Medulla oblongata (tissue), 1 donor: ENCODE data around the gene IFNA6.
"Not testable (repeated sequence)": the region's sequence is repeated elsewhere in the genome, so short reads cannot be mapped to it uniquely, and the experiment has no call there.

Experiments
- DNase-seq: peaks from one replicate; pipeline ENCODE4 v3.0.0-alpha.2; 2015; ENCODE audit errors: extremely low spot score

IFNA6 gene

DNA sequence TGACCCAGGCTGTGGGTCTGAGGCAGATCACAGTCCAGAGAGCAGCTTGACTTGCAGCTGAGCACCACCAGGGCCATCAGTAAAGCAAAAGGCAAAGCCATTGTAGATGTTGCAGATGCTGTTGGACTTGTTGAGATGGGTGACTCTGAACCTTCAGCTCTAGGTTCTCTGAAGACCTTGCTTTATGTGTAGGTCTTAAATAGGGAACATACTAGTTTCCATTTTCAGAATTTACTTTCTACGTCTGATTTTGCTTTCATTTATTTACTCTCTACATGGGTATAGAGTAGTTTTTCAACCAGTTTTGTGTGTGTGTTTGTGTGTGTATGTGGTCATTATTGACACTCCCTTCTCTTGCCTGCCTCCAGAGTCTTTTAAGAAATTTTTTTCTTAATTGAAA lies at the start of gene IFNA6:
Gene IFNA6 (minus strand): TSS at position 101 of the 400 bp plus-strand sequence. CDS start 0 bp downstream, at position 101.
- DNase-seq: no peak

DNA sequence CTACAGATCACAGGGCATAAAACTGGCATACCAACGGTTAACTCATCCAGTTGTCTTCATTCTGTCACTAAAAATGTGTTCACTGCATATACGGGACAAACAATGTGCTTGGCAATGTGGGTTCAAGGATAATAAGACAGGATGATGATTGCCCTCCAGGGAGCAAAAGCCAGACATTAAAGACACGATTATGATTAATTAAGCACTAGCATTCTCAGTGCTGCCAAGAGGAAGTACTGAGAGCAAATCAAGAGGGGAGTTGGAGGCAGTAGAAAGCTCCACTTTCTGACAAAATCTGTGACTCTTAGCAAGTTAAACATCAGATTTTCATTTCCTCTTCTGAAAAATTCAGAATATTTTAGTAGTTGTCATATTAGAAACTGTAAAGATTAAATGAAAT lies 49.3 kb upstream of the IFNA6 start:
- no peak for DNase-seq

DNA sequence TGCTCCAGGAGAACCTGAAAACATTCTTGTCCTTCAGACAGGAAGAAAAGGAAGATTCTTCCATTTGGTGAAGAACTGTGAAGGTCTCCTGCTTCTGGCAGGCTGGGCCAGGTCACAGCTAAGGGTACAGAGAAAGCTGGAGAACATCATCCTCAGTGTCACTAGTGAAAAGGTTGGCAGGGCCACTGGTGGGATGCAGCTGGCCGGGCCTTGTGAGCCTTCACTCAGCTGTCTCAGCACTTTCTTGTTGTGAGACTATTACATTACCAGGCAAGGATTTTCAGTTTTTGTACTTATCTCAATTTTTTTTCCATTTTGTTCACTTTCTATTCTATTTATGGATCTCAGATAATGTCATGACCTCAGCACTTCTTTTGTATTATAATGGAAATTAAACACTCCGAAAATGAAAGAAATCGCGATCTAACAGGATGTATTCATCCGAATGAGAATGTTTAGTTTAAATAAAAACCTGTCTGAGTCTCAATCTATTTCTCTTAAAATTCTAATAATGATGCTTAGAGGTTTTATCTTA lies 48.3 kb upstream of the IFNA6 start:
- no peak for DNase-seq

DNA sequence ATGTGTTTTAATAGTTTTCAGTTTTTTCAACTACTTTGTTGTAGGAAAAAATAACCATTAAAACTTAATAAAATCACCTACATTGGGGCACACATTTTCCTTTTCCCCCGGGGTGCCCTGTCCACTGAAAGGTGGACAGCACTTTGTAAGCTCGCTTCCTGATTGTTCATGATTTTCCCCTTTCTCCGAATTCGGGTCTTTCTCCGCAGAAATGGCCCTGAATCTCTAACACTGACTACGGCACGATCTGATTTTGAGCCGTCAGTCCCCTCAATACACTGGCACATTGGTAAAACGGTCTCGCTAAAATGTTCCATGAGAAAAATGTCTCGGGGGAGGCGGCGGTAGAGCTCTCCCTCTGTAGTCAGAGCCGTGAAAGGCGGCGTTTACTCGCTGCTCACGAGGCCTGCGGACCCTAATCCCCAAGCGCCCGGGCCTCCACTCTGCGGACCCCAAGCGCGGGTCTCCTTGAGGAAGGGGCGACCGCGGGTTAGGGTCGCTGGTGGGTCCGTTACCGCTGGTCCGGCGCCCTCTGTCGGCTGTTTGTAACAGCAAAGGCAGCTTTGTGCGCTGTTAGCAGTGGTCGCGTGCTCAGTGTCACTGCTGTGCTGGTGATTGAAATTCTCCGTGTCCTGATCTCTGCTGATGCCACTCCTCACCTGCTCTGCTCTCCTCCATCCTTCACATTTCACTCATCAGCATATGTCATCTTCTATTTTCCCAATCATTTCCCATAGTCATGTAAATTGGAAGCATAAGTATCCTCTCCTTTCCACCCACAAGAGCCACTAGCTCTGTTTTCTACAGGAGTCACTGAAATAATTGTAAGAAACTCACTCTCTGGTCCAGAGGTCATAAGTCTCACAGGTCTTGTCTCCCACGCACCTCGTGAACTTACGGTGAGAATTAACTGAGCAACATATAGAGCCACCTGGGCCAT lies 45.4 kb upstream of the IFNA6 start:
- DNase-seq: peak; percentile 69

DNA sequence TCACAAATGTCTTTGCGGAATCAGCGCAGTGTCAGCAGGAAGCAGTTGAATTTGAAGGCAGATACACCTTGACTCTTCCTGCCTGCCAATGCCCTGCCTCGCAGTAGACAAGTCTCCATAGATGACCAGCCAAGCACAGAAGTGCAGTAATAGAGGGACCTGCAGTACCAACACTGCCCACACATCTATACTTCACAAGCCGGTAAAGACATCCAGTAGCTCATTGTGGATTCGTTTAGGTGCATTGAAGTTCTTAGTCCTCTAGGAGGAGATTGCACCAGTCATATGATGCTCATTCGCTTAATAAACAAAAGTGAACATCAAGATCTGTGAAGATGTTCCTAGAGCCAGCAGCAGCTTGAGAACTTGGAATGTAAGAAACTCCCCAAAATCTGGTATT lies 41.6 kb upstream of the IFNA6 start:
- DNase-seq: no peak

DNA sequence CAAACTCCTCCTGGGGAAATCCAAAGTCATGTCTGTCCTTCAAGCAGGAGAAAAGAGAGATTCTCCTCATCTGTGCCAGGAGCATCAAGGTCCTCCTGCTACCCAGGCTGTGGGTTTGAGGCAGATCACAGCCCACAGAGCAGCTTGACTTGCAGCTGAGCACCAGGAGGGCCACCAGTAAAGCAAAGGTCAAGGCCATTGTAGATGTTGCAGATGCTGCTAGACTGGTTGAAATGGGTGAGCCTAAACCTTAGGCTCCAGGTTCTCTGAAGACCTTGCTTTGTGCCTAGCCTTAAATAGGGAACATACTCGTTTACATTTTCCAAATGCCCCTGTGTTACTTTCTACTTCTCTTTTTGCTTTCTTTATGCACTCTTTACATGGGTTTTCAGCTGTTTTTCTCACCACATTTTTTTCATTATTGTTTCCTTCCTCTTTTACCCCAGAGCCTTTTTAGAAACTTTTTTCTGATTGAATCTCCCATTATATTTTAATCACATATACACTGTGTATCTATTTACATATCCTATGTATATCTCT lies 34.5 kb upstream of the IFNA6 start, which contains the start of gene IFNA2:
Gene IFNA2 (minus strand): TSS at position 268 of the 540 bp plus-strand sequence. CDS start 69 bp downstream, at position 199.
- no peak for DNase-seq

DNA sequence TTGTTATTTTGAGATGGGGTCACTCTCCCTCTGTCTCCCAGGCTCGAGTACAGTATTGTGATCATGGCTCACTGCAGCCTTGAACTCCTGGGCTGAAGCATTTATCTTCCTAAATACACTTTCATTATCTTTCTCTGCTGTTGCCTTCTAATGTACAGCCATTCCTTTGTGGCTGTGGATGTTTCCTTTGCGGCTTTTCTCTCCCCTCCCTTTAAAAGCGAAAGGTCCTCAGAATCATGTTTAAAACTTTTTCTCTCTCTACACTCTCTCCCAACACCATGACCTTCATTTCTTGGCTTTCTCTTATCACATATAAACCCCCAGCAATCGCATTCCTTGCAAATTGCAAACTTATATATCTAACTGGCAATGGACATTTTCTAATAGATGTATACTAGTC lies 32.9 kb upstream of the IFNA6 start:
- DNase-seq: no peak

DNA sequence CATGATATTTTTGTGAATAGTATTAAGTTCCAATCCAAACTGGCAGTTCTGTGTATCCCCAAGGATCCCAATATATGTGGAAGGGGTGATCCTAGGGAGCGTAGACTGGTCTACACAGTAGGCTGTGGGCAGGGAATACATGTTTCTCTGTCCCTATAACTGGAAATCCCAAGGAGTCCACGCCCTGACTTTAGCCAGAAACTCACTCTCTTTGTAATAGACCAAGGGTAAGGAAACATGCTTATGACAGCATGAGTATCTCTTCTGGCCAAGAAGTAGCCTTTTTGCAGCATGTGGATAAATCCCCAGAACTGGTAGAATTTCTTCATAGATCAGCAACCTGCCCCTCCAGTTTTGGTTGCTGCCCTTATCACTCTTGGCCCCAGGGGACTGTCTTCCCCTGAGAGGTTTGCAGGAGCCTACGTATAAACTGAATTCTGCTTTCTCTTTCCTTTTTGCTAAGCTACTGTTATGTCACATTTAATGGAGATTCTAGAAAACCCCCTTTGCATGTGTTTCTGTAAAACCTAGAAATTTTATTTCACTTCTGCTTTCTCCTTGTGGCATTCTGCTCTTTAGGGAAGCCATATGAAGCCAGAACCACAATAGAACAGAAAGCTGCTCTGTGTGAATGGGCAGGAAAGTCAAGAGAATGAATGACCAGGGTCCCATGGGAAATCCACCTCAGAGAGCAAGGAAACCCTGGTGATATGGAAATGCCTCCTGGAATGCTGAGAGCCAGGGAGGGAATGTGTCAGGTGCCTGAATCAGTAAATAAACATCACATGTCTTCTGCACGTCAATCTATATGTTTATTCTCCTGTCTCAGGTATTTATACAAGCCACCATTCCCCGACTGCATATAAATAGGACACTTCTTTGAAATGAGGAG lies 31.0 kb upstream of the IFNA6 start:
- peak; percentile 57 for DNase-seq

DNA sequence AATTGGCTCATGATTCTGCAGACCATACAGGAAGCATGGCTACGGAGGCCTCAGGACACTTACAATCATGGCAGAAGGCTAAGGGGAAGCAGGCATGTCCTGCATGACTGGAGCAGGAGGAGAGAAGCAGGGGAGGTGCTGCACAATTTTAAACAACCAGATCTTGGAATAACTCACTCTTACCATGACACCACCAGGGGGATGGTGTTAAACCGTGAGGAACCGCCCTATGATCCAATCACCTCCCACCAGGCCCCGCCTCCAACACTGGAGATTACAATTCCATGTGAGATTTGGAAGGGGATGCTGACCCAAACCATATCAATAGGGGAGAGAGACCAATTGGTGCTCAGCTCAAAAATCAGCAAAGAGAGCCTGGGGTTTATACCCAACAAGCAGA lies 20.8 kb upstream of the IFNA6 start:
- not testable (repeated sequence) for DNase-seq

DNA sequence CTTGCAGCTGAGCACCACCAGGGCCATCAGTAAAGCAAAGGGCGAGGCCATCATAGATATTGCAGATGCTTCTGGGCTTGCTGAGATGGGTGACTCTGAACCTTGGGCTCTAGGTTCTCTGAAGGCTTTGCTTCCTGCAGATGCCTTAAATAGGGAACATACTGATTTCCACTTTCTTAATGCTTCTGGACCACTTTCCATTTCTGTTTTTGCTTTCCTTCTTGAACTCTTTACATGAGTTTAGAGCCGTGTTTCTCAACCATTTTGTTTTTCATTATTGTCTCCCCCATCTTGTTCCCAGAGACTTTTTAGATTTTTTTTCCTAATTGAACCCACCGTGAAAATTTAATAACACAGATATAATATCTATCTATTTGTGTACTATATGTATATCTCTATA lies 17.3 kb upstream of the IFNA6 start, which contains the start of gene IFNA13:
Gene IFNA13 (minus strand): TSS at position 101 of the 400 bp plus-strand sequence. CDS start 47 bp downstream, at position 54.
- no peak for DNase-seq

DNA sequence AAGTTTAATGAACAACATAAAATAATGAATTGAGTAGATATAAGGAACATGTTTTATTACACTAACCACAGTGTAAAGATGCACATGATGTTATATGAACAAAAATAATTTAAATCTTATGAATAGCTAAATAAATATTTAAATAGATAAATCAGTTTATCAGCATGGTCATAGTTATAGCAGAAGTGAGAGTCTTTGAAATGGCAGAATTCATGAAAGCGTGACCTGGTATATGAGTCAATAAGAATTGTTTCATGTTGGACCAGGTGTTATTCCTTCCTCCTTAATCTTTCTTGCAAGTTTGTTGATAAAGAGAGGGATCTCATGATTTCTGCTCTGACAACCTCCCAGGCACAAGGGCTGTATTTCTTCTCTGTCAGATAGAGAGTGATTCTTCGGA lies 16.5 kb upstream of the IFNA6 start:
- DNase-seq: not testable (repeated sequence)

DNA sequence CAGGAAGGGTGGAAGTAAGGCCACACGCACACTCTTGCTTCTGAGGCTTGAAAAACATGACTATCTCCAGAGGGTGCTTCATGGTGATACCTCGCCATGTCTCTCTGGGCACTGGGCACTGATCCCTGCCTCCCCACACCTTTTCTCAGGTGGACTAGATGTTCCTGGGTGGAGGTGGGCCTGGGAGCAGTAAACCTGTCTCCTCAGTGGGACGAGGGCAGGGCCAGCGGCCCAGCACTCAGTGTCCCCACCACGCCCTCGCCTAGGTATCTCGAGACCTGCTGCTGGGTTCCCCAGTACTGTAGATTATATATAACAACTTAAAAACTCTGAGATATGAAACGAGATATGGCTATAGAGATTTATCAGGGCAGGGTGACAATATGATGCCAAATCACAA lies 11.6 kb upstream of the IFNA6 start:
- DNase-seq: no peak

DNA sequence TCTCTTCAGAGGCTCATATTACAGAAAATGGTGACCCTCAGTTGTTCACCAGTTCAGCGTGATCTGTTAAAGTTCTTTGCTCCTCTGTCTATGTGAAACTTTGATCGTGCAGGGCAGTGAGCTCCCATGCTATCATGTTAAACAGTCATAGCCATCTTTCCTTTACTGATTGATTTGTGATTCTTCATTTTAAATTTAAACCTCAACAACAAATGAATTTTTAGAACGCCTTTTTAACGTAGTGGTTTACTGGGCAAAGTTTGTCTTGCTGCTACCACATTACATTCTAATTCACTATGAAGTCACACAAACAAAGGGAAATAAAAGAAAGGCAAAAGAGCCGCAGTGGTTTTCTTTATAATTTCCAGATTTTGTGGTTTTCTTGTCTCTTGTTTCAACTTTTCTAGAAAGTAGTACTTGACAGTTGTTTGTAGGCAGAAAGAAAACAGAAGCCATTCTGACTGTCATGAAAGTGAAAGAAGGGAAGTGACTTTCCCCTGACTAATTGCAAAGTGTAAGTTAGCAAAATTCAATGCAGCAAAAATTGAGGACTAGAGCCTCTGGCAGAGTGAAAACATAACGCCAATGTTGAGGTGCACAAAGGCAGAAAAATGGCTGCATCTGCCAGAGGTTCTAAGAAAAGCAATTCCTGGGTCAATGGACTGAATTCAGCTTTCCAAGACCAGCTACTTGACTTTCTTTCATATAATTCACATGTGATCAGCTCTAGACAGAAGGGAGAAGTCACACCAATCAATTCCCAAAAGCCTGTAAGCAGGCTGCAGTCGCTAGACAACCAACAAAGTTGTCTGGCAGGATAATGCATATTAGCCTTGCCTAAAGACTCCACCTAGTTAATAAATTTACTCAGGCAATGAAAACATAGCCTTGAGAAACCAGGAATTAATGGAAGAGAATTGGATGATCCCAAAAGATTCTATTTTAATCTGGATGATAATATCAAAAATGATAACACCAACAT lies 7.1 kb upstream of the IFNA6 start:
- peak; percentile 51 for DNase-seq

DNA sequence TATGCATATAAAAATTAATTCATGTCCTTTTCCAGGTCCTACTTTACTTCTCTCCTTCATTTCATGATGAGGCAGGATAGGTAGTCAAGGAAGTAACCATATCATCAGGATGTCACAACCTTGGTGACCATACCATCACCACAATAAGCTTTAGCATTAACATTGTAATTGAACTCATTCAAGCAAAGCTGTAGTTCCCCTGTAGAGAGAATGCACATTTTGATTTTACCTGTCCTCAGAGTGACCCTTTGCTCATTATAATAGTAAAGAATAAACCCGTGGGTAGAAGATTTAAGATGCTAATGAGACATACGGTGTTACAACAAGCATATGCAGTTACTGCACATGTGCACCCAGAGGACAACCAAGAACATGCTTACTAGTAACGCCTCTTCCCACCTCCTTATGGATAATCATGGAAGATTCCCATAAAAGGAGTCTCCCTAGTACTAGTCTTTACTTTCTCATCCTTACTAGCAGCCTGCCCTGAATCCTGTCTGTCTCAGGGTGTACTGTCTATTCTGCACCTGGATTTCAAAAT lies 2.2 kb downstream of the IFNA6 start:
- DNase-seq: no peak

DNA sequence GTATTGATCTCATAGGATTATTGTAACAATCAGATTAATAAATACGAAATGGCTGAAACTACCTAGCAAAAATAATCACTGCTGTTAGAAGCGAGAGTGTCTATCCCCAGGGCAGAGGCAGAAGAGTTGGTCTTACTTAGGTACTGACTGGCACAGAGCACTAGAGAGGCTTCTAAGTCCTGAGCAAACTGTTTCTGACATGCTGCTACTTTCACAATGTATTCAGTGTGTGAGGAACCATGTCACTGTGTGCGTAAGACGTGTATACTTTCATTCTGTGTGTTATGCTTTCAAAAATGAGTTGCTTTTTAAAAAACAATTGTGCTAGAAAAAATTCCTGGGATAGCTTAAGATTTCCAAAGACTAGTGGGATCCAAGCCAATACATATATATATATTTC lies 10.0 kb downstream of the IFNA6 start:
- DNase-seq: no peak

DNA sequence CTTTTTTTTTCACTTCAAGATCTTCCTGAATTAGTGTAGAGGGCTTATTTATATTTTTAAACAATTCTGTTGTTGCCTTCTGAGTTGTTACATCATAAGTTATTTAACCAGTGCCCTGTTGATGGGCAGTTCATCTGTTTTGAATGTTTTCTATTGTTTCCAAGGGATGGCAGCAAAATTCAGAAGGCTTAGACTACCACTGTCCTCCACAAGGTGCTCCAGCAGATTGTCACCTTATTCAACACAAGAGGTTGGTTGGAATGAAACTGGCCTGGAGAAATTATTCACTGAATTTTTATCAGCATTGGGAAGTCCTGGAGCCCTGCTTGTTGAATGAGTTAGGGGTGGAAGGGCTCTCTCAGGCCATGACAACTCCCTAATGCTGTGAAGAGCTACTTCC lies 14.2 kb downstream of the IFNA6 start:
- no peak for DNase-seq

DNA sequence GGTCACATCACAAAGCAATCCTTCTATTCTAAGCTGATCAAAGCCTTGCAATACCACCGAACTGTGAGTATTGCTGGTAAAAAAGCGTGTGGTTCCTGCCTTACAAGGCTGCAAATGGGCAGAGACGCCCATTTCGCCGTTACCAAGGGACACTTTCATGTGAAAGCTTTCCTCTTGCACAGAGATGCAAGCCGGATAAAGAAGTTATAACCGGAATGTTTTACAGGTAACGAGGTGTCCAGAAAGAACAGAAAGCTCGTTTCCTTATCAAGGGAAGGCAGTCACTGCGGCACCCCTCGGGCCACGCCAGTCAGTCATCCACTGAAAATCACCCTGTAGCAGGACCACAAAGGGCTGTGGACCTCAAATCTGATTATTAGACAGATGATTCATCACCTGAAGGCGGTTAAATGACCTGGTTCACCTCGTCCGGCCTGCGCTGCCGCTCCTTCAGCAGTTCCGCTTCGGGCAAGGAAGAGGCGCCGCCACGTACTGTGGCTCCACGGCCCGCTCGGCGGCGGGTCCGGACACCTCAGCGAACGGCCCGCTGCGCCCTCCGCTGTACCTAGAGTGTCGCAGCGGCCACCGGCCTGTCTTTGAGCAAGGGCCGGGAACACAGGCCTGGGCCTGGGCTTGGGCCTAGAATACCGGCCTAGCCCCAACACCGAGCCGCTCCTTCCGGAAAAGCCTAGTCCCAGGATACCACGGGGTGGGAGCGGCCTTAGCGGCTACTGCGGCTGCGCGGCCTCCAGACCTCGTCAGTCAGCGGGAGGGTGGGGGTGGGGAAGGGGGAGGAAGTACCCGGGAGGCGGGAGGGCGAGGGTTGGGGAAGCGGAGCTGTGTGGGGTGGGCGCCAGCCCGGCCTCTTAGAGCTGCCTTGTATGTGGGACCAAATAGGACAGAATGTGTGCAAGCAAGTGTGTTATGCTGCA lies 15.7 kb downstream of the IFNA6 start, which contains the start of gene KLHL9:
Gene KLHL9 (minus strand): TSS at position 704 of the 932 bp plus-strand sequence. CDS start 545 bp downstream, at position 159.
- DNase-seq: peak; percentile 95

DNA sequence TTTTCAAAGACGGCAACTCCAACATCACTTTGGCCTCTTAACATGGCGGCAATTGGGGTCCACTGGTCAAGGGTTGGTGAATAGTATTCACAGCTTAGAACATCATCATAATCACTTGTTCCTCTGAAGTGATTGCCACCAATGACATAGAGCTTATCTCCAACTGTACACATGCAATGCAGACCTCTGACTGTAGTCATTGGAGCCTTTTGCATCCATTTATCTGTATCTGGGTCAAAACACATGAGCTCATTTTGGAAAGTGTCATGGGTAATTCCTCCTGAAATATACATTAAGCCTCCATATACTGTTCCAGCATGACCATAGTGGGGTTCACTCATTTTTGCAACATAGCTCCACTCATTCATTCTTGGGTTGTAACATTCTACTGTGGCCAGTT lies 17.5 kb downstream of the IFNA6 start:
- no peak for DNase-seq
